GM18508 (cell line): ENCODE results near the gene TOLLIP.
"Not testable (repeated sequence)": the region's sequence is repeated elsewhere in the genome, so short reads cannot be mapped to it uniquely, and the experiment has no call there.

Source experiments
- ATAC-seq: cut with Tn5 transposase; IDR thresholded peaks from one replicate; pipeline ENCODE4 v1.9.1; 2021; ENCODE audit warnings: moderate number of reproducible peaks; ENCODE audit not compliant: insufficient read depth, unreplicated experiment

Gene TOLLIP

DNA sequence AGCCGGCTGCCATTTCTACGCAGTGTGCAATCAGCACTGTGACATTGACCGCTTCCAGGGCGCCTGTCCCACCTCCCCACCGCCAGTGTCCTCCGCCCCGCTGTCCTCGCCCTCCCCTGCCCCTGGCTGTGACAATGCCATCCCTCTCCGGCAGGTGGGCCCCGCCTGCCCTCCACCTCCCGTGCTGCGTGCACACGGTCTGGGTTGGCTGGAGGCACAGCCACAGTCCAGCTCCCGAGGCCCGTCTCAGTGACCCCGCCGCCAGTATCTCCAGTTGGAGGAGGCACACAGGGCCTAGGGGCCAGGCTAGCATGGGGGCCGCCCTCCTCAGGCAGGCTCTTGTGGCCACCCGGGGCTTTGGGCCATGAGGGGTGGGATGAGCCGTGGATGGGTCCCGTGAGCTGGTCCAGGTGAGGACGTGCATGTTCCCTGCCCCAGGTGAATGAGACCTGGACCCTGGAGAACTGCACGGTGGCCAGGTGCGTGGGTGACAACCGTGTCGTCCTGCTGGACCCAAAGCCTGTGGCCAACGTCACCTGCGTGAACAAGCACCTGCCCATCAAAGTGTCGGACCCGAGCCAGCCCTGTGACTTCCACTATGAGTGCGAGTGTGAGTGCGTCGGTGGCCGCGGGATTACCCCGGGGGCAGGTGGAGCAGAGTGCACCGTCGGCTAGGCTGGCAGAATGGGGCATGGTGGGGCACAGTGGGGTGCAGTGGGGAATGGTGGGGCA is 56.9 kb downstream of the TOLLIP start:
- no peak for ATAC-seq

- no peak for ATAC-seq
Measured at GRCh38 chr11:1251236-1251770, 58.1 kb downstream of the TOLLIP start.

GRCh38 chr11:1250411-1250810 is 59.0 kb downstream of the TOLLIP start:
- ATAC-seq = not testable (repeated sequence)

DNA sequence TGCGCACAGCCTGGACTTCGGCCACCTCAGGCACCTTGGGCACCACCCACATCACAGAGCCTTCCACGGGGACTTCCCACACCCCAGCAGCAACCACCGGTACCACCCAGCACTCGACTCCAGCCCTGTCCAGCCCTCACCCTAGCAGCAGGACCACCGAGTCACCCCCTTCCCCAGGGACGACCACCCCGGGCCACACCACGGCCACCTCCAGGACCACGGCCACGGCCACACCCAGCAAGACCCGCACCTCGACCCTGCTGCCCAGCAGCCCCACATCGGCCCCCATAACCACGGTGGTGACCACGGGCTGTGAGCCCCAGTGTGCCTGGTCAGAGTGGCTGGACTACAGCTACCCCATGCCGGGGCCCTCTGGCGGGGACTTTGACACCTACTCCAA is 60.5 kb downstream of the TOLLIP start:
- not testable (repeated sequence) for ATAC-seq

DNA sequence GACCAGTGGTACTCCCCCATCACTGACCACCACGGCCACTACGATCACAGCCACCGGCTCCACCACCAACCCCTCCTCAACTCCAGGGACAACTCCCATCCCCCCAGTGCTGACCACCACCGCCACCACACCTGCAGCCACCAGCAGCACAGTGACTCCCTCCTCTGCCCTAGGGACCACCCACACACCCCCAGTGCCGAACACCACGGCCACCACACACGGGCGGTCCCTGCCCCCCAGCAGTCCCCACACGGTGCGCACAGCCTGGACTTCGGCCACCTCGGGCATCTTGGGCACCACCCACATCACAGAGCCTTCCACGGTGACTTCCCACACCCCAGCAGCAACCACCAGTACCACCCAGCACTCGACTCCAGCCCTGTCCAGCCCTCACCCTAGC is 62.4 kb downstream of the TOLLIP start:
- ATAC-seq = not testable (repeated sequence)

DNA sequence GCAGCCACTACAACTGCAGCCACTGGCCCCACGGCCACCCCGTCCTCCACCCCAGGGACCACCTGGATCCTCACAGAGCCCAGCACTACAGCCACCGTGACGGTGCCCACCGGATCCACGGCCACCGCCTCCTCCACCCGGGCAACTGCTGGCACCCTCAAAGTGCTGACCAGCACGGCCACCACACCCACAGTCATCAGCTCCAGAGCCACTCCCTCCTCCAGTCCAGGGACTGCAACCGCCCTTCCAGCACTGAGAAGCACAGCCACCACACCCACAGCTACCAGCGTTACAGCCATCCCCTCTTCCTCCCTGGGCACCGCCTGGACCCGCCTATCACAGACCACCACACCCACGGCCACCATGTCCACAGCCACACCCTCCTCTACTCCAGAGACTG is 63.1 kb downstream of the TOLLIP start:
- not testable (repeated sequence) for ATAC-seq

GRCh38 chr11:1245717-1246116 is 63.7 kb downstream of the TOLLIP start:
- not testable (repeated sequence) for ATAC-seq

DNA sequence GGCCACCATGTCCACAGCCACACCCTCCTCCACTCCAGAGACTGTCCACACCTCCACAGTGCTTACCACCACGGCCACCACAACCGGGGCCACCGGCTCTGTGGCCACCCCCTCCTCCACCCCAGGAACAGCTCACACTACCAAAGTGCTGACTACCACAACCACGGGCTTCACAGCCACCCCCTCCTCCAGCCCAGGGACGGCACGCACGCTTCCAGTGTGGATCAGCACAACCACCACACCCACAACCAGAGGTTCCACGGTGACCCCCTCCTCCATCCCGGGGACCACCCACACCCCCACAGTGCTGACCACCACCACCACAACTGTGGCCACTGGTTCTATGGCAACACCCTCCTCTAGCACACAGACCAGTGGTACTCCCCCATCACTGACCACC is 64.9 kb downstream of the TOLLIP start:
- not testable (repeated sequence) for ATAC-seq

DNA sequence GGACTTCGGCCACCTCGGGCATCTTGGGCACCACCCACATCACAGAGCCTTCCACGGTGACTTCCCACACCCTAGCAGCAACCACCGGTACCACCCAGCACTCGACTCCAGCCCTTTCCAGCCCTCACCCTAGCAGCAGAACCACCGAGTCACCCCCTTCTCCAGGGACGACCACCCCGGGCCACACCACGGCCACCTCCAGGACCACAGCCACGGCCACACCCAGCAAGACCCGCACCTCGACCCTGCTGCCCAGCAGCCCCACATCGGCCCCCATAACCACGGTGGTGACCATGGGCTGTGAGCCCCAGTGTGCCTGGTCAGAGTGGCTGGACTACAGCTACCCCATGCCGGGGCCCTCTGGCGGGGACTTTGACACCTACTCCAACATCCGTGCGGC is 65.9 kb downstream of the TOLLIP start:
- not testable (repeated sequence) for ATAC-seq

- not testable (repeated sequence) for ATAC-seq
Measured at GRCh38 chr11:1242751-1243150, 66.7 kb downstream of the TOLLIP start.

GRCh38 chr11:1242289-1242688 is 67.1 kb downstream of the TOLLIP start:
- no peak for ATAC-seq

- ATAC-seq = no peak
Measured at GRCh38 chr11:1241706-1242105, 67.7 kb downstream of the TOLLIP start.

GRCh38 chr11:1240771-1241170 is 68.7 kb downstream of the TOLLIP start:
- ATAC-seq = no peak

GRCh38 chr11:1239596-1240205 is 69.7 kb downstream of the TOLLIP start:
- no peak for ATAC-seq

- no peak for ATAC-seq
Measured at GRCh38 chr11:1238767-1239595, 70.5 kb downstream of the TOLLIP start.

DNA sequence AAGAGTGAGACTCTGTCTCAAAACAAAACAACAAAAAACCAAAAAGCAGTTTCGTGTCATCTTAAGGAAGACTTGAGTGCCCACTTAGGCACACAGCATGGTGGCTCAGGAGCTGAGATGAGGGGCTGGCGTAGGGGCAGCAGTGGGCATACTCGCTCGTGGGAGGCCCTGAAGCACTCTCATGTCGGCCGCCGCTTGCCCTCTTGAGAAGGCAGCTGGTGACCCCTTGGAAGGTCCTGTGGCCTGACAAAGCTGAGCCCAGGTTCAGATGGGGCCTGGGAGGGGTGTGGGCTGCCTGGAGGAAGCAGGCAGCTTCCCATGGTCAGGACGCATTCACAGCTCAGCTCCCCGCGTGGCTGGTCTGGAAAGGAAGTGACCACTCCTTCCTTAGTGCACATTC is 71.6 kb downstream of the TOLLIP start:
- ATAC-seq = no peak

GRCh38 chr11:1237128-1237580 is 72.3 kb downstream of the TOLLIP start:
- ATAC-seq = no peak

DNA sequence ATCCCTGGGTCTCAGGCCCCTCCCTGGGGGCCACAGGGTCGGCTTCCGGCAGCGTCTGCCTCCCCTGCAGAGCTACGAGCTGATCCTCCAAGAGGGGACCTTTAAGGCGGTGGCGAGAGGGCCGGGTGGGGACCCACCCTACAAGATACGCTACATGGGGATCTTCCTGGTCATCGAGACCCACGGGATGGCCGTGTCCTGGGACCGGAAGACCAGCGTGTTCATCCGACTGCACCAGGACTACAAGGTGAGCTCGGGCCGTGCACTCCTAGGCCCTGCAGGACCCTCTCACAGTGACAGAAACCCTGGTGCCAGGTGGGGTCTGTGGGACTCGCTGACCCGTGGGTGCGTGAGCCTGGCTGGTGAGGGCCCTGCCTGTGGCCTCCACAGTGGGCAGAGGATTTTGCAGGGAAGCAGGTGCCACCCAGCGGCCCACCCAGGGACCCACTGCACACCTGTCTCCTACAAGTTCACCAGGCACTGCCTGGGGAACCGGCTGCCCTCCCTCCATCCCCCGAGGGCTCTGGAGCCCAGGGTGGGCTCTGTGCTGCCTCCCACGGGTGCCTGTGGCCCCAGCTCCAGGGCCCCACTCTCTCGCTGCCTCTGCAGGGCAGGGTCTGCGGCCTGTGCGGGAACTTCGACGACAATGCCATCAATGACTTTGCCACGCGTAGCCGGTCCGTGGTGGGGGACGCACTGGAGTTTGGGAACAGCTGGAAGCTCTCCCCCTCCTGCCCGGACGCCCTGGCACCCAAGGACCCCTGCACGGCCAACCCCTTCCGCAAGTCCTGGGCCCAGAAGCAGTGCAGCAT is 72.9 kb downstream of the TOLLIP start:
- ATAC-seq = no peak

GRCh38 chr11:1235901-1236315 is 73.5 kb downstream of the TOLLIP start:
- ATAC-seq = no peak

DNA sequence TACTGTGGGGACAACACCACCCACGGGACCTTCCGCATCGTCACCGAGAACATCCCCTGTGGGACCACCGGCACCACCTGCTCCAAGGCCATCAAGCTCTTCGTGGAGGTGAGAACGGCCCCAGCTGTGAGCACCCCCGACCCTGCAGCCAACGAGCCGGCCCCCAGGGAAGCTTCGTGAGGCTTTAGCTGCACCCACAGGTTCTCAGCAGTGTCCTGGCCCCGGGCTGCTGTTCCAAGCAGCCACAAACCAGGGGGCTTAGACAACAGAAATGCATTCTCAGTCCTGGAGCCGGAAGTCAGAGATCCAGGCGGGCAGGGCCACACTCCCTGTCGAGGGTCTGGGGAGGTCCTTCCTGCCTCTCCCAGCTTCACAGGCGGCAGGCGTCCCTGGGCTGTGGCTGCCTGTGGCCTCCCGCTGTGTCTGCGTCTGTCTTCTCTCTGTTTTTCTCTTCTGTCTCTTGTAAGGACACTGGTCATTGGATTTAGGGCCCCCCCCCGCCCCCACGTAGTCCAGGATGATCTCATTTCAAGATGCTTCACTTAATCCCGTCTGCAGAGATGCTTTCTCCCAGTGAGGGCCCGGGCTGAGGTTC is 74.0 kb downstream of the TOLLIP start:
- ATAC-seq = no peak
